KMS-11 (cell line): ENCODE data around the gene NECAB2.

Source experiments
- H2AFZ ChIP-seq: fragments of 200-600 bp; sonication (generic); 2 replicates; pipeline ENCODE4 v1.6.1; 2016; ENCODE audit warnings: antibody characterized with exemption, mixed run types, low read depth
- H3K27ac ChIP-seq: fragments of 200-600 bp; sonication (generic); 2 replicates; pipeline ENCODE4 v1.6.1; 2016; ENCODE audit warnings: mild to moderate bottlenecking, mixed run types
- H3K27me3 ChIP-seq: fragments of 200-600 bp; sonication (generic); 2 replicates; pipeline ENCODE4 v1.6.1; 2017; ENCODE audit warnings: mild to moderate bottlenecking, low read depth, mixed run types, moderate library complexity; ENCODE audit not compliant: insufficient read depth
- H3K36me3 ChIP-seq: fragments of 200-600 bp; sonication (generic); 2 replicates; pipeline ENCODE4 v1.6.1; 2017; ENCODE audit warnings: mild to moderate bottlenecking, mixed run types; ENCODE audit not compliant: insufficient read depth
- H3K4me1 ChIP-seq: fragments of 200-600 bp; sonication (generic); 2 replicates; pipeline ENCODE4 v1.6.1; 2016; ENCODE audit warnings: mild to moderate bottlenecking, low read depth, mixed run types; ENCODE audit not compliant: poor library complexity, severe bottlenecking
- H3K4me2 ChIP-seq: fragments of 200-600 bp; sonication (generic); 2 replicates; pipeline ENCODE4 v1.7.0; 2016; ENCODE audit warnings: mild to moderate bottlenecking, mixed run types
- H3K4me3 ChIP-seq: fragments of 200-600 bp; sonication (generic); IDR thresholded peaks from 2 replicates; pipeline ENCODE4 v1.6.1; 2017; ENCODE audit warnings: low read depth, low read length, mixed read lengths; ENCODE audit not compliant: insufficient read depth
- H3K79me2 ChIP-seq: fragments of 200-600 bp; sonication (generic); 2 replicates; pipeline ENCODE4 v1.6.1; 2016; ENCODE audit warnings: low read depth, mixed run types; ENCODE audit not compliant: insufficient read depth
- H3K9ac ChIP-seq: fragments of 200-600 bp; sonication (generic); 2 replicates; pipeline ENCODE4 v1.6.1; 2016; ENCODE audit warnings: mild to moderate bottlenecking, mixed run types
- H4K20me1 ChIP-seq: fragments of 200-600 bp; sonication (generic); 2 replicates; pipeline ENCODE4 v1.6.1; 2016; ENCODE audit warnings: mild to moderate bottlenecking, mixed run types; ENCODE audit not compliant: insufficient read depth
- CTCF ChIP-seq: fragments of 200-600 bp; sonication (generic); conservative IDR thresholded peaks from 2 replicates; pipeline ENCODE4 v1.6.1; 2017; ENCODE audit warnings: low read depth, mild to moderate bottlenecking, antibody characterized with exemption, low read length, moderate library complexity, mixed read lengths

Gene NECAB2

GRCh38 chr16:84052071-84052622 lies 84.1 kb downstream of the NECAB2 start:
- H2AFZ ChIP-seq: no peak overlapping the region
- TF ChIP-seq CTCF: no peak
- H4K20me1 ChIP-seq: no peaks in the 10 kb centered on the region
- no peak overlapping the region for H3K4me2 ChIP-seq
- no peaks in the 10 kb centered on the region; the same call in 1 of the 2 replicates for H3K36me3 ChIP-seq
- no peak overlapping the region for H3K4me3 ChIP-seq
- no peaks in the 10 kb centered on the region for H3K79me2 ChIP-seq
- no peaks in the 10 kb centered on the region for H3K27me3 ChIP-seq
- H3K27ac ChIP-seq: no peak overlapping the region
- H3K9ac ChIP-seq: no peak overlapping the region
- H3K4me1 ChIP-seq: no peaks in the 10 kb centered on the region
